GM18907 (cell line): ENCODE results near the gene HRH1.
"Not testable (repeated sequence)": the region's sequence is repeated elsewhere in the genome, so short reads cannot be mapped to it uniquely, and the experiment has no call there.

Source experiments
- ATAC-seq: cut with Tn5 transposase; IDR thresholded peaks from one replicate; pipeline ENCODE4 v1.9.1; 2021; ENCODE audit warnings: mild to moderate bottlenecking, moderate library complexity; ENCODE audit not compliant: unreplicated experiment

Gene HRH1

DNA sequence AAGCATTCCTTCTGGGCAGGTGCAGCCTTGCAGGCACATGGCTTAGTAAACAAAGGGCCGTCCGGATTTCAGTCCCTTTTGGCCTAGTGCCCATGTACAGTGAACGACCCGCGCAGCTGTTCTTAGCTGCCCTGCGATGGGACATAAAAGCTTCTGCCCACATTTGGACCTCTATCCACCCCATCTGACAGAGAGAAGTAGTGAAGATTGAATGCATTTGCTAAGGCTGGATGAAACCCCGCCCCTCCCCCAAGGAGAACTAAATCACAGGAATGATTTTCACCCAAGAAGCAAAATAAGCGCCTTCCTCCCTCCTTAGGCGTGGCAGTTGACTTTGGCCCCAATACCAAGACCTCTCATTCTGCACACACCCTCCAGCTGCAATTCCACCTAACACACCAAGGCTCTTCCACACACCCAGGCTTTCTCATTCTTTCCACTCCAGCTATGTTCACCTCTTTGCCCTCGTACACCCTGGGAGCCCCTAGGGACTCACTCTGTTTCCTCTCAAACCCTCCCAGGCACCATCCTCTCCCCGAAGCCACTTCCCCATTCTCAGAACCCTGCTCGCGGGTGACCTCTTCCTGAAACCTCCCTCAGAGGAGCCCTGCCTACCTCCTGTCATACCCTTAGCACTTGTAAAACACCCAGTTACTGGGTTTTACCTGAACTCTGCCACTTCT is 14.1 kb upstream of the HRH1 start:
- ATAC-seq: peak; percentile 99

DNA sequence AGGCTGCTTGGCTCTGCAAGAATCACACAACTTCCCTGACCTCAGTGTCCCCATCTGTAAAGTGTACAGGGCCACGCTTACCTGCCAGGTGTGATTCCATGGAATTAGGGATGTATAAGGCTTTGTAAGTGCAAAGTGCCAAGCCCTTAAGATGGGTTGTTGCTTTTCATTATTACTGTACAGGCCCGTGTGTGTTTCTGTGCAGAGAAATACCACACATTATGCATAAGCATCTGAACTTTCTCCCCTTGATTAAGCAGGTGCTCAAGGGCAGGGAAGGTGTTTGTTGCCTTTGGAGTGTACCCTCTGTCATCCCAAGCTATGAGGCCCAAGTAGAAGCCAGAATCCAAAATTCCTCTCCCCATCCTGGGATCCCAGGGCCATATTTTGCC is 13.6 kb upstream of the HRH1 start:
- peak; percentile 37 for ATAC-seq

DNA sequence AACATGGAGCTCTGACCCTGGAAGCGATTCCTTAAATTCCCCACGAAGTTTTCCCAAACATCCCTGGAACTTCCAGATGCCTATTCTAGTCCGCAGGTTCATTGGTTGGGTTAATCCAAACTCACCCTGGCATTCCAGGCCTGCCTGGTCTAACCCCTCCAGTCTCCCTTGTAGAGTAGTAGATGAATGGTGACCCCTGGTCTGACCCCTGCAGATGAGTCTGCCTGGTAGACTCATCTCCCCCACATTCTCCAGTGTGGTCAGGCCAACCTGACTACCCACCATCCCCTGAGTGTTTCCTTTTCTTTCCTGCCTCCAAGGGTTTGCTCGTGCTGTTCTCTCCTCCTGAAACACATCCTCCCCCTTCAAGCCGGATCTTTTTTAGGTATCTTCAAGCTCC is 10.8 kb upstream of the HRH1 start:
- no peak for ATAC-seq

DNA sequence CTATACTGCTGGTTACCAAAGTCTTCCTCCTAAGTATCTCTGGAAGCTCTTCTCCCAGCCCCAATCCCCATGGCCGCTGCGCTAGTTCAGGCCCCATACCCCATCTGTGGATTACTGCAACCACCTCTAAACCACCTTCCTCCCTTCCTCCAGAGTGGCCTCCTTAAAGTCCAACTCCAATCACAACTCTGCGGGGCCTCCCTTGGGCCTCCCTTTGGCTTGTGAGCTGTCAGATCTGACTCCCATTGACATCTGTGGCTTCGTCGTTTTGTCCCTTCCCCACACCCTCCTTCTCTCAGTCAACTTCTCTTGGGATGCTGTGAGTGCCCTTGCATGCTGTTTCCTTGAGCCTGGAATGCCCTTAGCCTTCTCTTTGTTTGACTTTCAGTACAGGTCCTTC is 9.3 kb upstream of the HRH1 start:
- ATAC-seq: no peak

DNA sequence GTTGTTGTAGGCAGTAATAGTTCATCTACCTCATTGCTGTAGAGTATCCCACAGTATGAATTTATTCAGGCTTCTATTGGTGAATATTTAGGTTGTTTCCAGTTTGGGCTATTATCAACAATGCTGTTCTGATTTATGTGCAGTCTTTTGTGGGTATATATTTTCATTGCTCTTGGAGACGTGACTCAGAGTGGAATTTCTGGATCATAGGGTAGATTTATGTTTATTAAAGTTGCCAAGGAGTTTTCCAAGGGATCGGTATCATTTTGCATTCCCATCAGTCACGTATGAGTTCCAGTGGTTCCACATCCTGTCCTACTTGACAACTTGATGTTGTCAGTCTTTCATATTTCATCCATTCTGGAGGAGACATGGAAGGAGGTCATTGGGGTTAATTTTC is 8.4 kb upstream of the HRH1 start:
- no peak for ATAC-seq

DNA sequence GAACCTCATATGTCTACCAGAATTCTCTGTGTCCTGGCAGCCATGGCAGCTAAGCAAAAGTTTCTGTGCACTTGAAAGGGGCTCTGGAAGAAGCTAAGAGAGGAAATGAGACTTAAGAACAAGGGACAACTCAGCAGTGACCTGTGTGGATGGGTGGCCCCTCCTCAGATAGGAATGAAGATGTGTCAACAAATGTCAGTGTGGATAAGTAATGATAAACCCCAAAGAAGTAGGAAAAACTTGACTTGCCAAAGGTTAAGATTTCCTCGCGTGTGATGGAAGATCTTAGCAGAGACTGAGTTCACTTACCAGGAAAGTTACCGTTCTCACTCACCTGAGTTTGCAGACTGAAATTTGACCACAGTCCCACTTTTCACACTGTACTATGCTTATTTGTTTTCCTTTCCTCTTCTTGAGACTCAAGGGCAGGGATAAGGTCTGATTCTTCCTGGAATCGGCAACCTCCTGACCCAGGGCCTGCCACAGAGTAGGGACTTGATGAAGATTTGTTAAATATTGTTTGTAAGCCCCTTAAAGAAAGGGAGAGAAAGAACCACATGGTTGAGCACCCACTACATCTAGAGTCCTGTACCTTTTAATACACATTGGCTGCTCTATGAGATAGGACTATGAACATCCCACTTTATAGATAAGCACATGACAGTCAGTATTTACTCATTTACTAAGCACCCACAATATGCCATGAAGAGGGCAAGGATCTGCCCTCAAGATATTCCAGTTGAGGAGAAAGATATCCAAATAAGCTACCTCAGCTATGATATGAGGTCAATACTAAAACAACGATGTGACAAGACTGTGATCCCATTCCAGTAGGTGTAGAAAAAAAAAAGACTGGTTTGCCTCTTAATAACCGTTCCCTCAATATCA is 7.3 kb upstream of the HRH1 start:
- ATAC-seq: no peak

DNA sequence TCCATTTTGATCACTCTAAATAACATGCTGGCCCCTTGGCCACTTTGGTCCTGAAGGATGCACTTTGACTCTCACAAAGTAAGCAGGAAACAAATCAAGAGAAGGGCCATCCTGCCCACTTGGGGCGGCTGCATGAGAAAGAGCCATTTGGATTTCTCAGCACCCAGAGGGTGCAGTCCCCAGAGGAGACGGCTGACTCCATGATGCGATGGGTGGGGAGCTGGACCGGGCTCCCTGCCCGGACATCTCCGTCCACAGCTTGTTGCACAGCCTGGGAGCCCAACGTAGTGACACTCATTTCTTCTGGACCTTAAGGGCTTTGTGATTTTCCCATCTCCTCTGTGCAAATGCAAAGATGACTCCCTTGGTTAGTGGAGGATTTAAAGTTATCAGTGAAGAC is 4.0 kb upstream of the HRH1 start:
- no peak for ATAC-seq

DNA sequence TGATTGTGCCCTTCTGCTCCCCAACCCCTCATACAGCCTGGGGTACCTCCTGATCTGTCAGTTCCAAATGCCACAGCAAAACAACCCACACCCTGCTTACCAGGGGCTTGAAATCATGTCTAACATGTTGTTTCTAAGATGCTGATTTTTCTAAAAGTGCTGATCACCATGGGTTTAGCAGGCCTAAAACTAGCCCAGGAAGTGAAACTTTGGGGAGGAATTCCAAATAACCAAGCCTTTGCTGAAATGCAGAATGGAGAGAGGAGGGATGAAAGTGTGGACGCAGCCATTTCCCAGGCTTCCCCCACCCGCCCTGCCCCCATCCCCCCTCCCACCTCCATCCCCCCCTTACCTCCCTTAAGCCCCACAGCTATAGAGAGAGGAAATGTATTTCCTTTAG is 2.0 kb upstream of the HRH1 start:
- no peak for ATAC-seq

DNA sequence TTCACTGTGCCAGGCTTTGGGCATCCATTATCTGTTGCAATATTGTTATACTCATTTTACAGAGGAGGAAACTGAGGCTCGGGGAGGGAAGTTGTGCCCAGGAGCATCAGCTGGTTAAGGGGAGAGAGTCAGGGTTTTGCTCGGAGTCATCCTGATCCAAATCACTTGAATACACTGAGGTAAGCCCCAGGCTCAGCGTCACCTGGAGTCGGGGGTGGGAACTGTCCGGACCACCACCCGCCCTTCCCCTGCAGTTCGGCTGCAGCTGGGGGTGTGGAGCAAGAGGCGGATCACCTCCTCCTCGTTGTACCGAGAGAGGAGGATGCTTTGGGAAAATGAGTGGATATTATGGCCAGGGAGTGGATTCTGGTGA is 646 bp downstream of the HRH1 start:
- ATAC-seq: no peak

DNA sequence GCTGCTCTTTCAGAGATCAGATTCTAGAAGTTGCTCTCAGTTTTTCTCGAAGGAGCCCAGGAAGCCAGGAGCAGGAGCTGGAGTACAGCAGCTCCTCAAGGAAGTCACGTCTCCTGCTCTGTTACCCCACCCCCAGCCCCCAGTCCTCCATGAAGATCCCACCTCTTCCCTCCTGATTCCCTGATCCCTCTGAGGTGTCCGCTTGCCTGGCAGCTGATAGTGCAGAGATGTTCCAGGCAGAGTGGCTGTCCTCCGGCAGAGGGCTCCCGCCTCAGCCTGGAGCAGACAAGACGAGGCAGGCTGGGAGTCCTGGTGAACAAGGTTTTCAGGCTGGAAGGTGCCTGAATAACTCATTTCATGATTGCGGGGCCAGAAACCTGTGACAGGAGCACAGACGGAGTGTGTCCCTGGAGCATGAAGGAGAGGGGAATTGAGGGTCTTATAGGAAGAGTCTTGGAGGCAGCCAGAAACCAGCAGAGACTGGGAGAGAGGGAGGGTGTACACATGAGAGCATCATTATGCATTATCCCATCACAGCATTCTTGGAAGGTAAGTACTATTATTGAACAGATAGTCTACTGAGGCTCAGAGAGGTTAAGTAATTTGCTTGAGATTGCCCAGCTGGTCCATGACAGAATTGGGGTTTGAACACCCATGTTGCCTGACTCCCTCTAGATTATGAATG is 1.2 kb downstream of the HRH1 start:
- no peak for ATAC-seq

DNA sequence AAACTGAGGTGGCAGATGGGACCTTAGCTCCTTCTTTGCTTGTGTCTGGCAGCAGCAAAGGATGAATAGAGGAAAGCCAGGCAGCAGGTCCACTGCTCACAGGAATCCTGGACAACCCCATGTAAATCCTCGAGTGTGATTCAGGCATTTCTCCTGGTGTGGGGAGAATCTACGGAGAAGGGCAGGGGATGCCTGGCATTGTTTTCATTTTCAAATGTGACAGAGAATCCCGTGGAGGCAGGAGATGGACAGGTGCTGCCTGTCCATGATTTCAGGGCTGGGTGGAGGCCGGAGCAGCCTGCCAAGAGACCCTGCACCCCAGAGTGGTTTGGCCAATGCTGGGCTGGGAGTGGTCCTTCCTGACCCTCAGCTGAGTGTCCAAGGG is 1.7 kb downstream of the HRH1 start:
- ATAC-seq: no peak

DNA sequence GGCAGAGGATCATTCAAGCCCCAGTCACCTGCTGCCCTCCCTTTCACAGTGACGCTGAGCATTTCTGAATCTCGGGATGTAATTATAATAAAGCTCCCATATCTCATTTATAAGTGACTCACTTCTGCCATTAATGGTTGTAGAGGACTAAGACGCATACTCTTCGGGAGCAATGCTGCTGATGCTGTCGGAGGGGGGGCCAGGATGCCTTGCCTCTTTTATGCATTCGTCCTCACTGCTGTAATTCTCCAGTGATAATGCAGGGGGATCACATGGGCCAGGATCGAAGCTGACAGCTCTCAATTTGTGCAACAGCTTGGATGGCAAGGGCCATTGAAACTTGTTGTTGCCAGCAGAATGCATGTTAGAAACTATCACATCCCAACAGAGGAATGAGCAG is 3.1 kb downstream of the HRH1 start:
- ATAC-seq: no peak

DNA sequence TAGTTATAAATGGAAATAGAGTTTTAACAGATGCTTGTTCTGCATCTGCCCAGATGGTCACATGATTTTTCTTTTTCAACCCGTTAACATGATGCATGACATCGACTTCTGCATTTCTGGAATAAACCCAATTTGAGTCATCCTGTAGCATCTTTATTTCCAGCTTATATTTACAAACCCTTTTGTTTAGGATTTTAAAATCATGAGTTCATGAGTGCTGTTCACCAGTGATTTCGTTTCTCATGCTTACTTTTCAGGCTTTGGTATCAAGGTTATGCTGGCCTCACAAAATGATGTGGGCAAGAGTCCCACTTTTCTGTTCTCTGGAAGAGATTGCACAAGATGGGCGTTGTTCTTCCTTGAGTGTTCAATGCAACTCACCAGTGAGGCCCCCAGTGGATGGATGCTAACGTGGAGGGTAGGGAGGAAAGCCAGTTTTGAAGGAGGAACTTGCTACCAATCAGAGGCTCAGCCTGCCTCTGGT is 5.2 kb downstream of the HRH1 start:
- ATAC-seq: no peak

DNA sequence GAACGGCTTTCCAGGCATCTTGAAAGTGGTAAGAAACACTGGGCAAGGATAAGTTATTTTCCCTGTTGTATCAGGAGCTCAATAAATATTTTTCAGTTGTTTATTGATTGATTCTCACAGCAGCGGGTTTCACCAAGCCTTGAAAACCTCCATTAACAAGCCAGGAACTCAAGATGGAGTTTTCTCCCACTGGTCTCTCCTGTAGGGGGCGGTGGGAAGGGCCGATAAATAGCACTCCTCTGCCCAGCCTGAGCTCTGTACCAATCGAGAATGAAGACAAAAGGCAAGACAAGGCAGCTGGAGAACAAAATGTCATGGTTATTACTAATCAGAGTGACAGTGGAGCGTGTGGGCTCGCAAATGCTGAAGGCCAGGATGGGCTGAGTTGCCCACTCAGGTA is 7.4 kb downstream of the HRH1 start:
- no peak for ATAC-seq

DNA sequence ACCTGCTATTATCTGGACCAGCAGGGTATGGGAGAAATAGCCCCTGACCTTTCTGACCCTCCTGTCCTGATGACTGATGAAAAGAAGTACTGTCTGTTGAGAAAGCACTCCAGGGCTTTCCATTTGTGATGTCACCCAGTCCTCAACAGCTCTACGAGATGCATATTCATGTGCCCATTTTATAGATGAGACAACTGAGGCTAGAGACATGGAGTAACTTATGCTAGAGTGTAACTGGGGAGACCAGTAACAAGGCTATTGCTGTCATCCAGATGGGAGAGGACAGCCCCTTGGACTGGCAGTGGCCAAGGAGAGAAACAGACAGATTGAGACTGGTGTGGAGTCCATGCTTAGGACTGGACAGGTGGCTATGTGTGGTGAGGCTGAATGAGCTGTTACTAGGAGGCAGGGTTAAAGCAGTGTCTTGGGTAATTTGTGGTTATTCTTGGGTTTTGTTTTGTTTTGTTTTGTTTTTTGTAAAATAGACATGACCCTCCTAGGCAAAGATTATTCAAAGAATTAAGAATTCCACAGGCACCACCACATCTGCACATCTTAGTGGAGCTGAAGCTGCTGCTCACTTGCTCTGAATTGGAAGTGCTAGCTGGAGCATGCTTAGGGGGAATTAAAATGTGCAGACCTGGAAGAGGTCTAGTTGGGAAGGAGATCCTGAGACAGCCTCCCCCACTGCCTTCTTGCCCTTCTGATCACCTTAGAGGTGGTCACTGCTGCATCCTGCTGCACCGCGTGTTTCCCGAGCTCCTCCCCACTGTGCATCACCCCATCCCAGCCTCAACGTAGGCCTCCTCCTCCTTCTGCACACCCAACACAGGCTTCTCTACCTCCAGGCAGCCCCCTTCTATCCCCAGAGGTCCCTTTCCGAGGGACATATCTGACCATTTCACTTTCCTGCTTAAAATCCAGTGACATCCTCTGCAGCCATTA is 8.4 kb downstream of the HRH1 start:
- ATAC-seq: no peak

DNA sequence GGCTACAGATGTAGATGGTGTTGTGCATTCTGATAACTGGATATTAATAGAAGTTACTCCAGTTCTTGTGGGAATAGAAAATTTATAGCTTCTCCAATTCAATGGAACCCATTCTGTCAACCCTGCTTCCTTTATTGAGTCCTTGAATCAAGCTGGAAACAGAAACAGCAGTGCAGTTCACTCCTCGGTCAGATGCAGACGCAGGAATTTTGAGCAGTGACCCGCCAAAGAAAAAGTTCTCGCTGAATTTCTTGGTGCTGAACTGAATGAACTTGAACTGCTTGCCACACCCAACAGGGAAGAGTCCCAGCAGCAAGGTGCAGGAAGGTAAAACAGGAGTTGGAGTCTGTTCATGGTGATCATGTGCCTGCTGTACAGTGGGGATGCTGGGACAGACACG is 10.3 kb downstream of the HRH1 start:
- ATAC-seq: no peak

DNA sequence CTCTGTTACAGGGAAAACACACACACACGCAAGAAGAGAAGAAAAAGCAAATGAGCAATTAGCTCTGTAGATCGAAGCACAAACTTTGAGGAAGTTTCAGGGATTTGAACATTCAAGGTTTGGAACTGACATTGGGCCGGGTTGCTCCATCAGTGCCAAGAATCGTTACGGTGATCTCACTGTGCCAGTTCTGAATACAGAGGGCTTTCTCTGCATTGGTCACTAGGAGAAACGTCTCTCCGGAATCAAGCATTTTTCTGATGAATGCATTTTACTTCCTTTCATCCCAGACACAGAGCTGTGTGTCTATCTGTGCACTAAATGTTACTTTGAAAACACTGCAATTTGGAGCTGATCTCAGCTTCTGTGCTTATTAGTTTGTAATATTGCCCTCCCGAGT is 11.2 kb downstream of the HRH1 start:
- ATAC-seq: no peak

DNA sequence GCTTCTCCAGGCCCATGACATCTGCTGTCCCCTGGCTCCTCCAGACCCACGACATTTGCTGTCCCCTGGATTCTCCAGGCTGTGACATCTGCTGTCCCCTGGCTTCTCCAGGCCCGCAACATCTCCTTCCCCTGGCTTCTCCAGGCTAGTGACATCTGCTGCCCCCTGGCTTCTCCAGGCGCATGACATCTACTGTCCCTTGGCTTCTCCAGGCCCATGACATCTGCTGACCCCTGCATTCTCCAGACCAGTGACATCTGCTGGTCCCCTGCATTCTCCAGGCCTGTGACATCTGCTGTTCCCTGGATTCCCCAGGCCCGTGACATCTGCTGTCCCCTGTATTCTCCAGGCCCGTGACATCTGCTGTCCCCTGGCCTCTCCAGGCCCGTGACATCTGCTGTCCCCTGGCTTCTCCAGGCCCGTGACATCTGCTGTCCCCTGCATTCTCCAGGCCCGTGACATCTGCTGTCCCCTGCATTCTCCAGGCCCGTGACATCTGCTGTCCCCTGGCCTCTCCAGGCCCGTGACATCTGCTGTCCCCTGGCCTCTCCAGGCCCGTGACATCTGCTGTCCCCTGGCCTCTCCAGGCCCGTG is 12.6 kb downstream of the HRH1 start:
- ATAC-seq: not testable (repeated sequence)

DNA sequence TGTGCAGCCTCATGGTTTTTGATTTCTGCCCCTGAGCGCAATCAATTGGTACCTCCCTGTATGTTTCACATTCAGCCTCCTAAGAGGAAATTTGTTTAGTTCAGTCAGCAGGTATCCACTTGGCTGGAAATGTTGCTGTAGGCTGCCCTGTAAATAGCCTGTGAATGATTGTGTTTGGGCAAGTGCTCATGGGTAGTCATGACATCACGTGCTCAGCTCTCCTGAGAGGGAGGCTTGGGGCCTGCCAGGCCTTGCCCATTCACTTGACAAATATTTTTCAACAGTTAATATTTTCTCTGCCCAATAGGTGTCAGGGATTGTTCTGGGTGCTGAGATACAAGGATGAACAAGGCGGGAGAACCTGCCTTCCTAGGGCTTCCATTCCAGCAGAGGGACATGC is 13.3 kb downstream of the HRH1 start:
- ATAC-seq: no peak

DNA sequence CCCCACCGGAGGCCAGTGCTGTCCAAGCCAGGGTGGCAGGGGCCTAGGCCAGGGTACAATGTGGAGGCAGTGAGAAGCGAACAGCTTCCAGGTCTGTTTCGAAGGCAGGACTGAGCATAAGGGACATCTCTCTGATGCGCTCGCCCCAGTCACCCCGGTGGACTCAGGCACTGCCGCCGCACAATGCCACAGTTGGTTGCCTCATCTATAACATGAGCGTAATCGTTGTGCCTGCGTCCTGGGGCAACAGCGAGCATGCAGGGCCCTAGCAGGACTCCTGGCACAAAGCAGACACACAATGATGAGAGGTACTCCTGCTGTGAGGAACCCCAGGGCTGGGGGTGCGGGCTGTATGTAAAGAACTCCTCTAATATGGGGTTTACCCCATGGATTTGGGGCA is 14.1 kb downstream of the HRH1 start:
- no peak for ATAC-seq
